ENCODE measurements around the gene GNAL. TPM values are rescaled to one million over a fixed set of nuclear protein-coding genes. Genes with fewer than 3 reads are reported as not detected.

The GNAL gene
- total and polyA plus RNA-seq, 4 donors: 0.15 to 0.92 (median 0.72) TPM

DNA sequence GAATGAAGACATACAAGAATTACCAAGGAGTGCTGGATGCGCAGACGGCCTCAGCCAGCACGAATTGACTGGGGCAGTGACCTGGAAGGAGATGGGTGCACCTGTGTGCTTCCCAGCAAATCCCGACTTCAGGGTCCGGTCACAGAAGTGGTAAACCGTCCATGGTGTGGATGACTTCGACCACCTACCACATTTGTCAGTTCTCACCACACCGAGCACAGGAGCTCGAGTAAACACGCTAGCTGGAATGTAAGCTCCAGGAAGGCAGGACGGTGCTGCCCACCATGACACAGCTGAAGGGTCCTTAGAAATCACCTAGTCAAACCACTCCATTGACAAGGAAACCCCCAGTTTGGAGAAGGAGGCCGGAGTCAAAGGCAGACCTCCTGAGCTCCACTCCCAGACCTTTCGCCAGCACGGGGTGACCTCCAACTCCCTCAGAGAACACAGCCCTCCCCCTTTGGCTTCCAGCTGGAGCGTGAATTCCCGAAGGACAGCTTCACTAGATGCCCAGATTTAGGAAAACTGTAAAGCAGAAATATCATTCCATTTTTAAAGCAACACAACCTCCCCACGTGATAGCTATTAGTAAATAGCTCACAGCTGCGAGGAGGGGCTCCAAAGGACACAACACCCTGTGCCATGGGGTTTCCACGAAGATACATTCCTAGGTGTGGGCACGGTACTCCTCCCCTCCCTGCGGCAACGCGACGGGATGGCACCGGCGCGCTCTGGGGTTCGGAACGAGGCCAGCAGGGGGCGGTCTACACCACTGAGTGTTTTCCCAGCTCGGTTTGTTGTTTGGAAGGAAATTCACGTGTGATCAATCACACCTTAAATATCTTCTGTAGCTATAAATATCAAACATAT is 34.1 kb upstream of the GNAL start:
- H3K9me3 ChIP-seq (ENCODE audit: control insufficient read depth in 4 of 4, low read length in 3 of 4): peaks cover 0 to 2% (median under 1%) of the 10 kb centered on the region in 4 donors
- peaks cover 0 to 2% (median 0%) of the 10 kb centered on the region in 4 donors for H3K4me1 ChIP-seq (ENCODE audit: control insufficient read depth in 4 of 4, insufficient read depth in 4 of 4, low read length in 3 of 4)
- H3K4me3 ChIP-seq (ENCODE audit: low read depth in 1 of 3, low read length in 3 of 3): no peak overlapping the region
- 36% methylated on average over 32 of the region's 32 CpGs for WGBS
- H3K9ac ChIP-seq (ENCODE audit: low read depth in 1 of 2, low read length in 2 of 2): no peak overlapping the region
- peak; percentile 69 to 81 for TF ChIP-seq RAD21 (IDR thresholded peaks at IDR 0.05)
- TF ChIP-seq, protein P1, sequence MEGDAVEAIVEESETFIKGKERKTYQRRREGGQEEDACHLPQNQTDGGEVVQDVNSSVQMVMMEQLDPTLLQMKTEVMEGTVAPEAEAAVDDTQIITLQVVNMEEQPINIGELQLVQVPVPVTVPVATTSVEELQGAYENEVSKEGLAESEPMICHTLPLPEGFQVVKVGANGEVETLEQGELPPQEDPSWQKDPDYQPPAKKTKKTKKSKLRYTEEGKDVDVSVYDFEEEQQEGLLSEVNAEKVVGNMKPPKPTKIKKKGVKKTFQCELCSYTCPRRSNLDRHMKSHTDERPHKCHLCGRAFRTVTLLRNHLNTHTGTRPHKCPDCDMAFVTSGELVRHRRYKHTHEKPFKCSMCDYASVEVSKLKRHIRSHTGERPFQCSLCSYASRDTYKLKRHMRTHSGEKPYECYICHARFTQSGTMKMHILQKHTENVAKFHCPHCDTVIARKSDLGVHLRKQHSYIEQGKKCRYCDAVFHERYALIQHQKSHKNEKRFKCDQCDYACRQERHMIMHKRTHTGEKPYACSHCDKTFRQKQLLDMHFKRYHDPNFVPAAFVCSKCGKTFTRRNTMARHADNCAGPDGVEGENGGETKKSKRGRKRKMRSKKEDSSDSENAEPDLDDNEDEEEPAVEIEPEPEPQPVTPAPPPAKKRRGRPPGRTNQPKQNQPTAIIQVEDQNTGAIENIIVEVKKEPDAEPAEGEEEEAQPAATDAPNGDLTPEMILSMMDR (IDR thresholded peaks at IDR 0.05; ENCODE audit: low read depth, low read length, missing input control): peak; percentile 59
- TF ChIP-seq, protein P2, sequence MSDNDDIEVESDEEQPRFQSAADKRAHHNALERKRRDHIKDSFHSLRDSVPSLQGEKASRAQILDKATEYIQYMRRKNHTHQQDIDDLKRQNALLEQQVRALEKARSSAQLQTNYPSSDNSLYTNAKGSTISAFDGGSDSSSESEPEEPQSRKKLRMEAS (IDR thresholded peaks at IDR 0.05): no peak
- TF ChIP-seq JUND (IDR thresholded peaks at IDR 0.05): no peak
- H3K27ac ChIP-seq (ENCODE audit: low read depth in 1 of 2, low read length in 2 of 2): no peak overlapping the region
- DNase-seq (ENCODE audit: low spot score): peak; percentile 66
- no peaks in the 10 kb centered on the region for H3K36me3 ChIP-seq (ENCODE audit: control insufficient read depth in 4 of 4, insufficient read depth in 3 of 4, low read depth in 1 of 4, low read length in 3 of 4)
- peaks cover 0 to 14% (median under 1%) of the 10 kb centered on the region in 4 donors for H3K27me3 ChIP-seq (ENCODE audit: control insufficient read depth in 4 of 4, insufficient read depth in 4 of 4, low read length in 3 of 4)

GRCh38 chr18:11655606-11655932 is 33.5 kb upstream of the GNAL start:
- no peak overlapping the region for H3K9ac ChIP-seq (ENCODE audit: low read depth in 1 of 2, low read length in 2 of 2)
- DNase-seq (ENCODE audit: low spot score): no peak
- H3K27me3 ChIP-seq (ENCODE audit: control insufficient read depth in 4 of 4, insufficient read depth in 4 of 4, low read length in 3 of 4): peaks cover 0 to 14% (median under 1%) of the 10 kb centered on the region in 4 donors
- H3K4me3 ChIP-seq (ENCODE audit: low read depth in 1 of 3, low read length in 3 of 3): no peak overlapping the region
- H3K4me1 ChIP-seq (ENCODE audit: control insufficient read depth in 4 of 4, insufficient read depth in 4 of 4, low read length in 3 of 4): peaks cover 0 to 2% (median 0%) of the 10 kb centered on the region in 4 donors
- TF ChIP-seq, protein P3, sequence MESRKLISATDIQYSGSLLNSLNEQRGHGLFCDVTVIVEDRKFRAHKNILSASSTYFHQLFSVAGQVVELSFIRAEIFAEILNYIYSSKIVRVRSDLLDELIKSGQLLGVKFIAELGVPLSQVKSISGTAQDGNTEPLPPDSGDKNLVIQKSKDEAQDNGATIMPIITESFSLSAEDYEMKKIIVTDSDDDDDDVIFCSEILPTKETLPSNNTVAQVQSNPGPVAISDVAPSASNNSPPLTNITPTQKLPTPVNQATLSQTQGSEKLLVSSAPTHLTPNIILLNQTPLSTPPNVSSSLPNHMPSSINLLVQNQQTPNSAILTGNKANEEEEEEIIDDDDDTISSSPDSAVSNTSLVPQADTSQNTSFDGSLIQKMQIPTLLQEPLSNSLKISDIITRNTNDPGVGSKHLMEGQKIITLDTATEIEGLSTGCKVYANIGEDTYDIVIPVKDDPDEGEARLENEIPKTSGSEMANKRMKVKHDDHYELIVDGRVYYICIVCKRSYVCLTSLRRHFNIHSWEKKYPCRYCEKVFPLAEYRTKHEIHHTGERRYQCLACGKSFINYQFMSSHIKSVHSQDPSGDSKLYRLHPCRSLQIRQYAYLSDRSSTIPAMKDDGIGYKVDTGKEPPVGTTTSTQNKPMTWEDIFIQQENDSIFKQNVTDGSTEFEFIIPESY (IDR thresholded peaks at IDR 0.05): no peak
- H3K9me3 ChIP-seq (ENCODE audit: control insufficient read depth in 4 of 4, low read length in 3 of 4): no peaks in the 10 kb centered on the region
- H3K27ac ChIP-seq (ENCODE audit: low read depth in 1 of 2, low read length in 2 of 2): no peak overlapping the region
- 37% methylated on average over 5 of the region's 5 CpGs for WGBS
- no peaks in the 10 kb centered on the region for H3K36me3 ChIP-seq (ENCODE audit: control insufficient read depth in 4 of 4, insufficient read depth in 3 of 4, low read depth in 1 of 4, low read length in 3 of 4)

- TF ChIP-seq RAD21 (IDR thresholded peaks at IDR 0.05) (no peak), HNF4G (IDR thresholded peaks at IDR 0.05) (no peak), HNF4A (conservative IDR thresholded peaks at IDR 0.05) (no peak)
- TF ChIP-seq, protein P3 (IDR thresholded peaks at IDR 0.05): no peak
- TF ChIP-seq, protein P2 (IDR thresholded peaks at IDR 0.05): no peak
- Histone ChIP-seq H3K27me3 (ENCODE audit: control insufficient read depth in 4 of 4, insufficient read depth in 4 of 4, low read length in 3 of 4) (peaks cover 0 to 14% (median under 1%) of the 10 kb centered on the region in 4 donors), H3K4me3 (ENCODE audit: low read depth in 1 of 3, low read length in 3 of 3) (no peak overlapping the region), H3K4me1 (ENCODE audit: control insufficient read depth in 4 of 4, insufficient read depth in 4 of 4, low read length in 3 of 4) (peaks cover 0 to 2% (median 0%) of the 10 kb centered on the region in 4 donors), H3K9ac (ENCODE audit: low read depth in 1 of 2, low read length in 2 of 2) (no peak overlapping the region), H3K27ac (ENCODE audit: low read depth in 1 of 2, low read length in 2 of 2) (no peak overlapping the region), H3K9me3 (ENCODE audit: control insufficient read depth in 4 of 4, low read length in 3 of 4) (no peaks in the 10 kb centered on the region), H3K36me3 (ENCODE audit: control insufficient read depth in 4 of 4, insufficient read depth in 3 of 4, low read depth in 1 of 4, low read length in 3 of 4) (no peaks in the 10 kb centered on the region)
- no peak for DNase-seq (ENCODE audit: low spot score)
- 83% methylated on average over 9 of the region's 9 CpGs for WGBS
Measured at GRCh38 chr18:11657152-11657551, 31.9 kb upstream of the GNAL start.

Measured in liver (tissue), 9 donors.